Esophagus muscularis mucosa (tissue), 4 donors: ENCODE data around the gene OSGEP. TPM values are rescaled to one million over a fixed set of nuclear protein-coding genes. Genes with fewer than 3 reads are reported as not detected.

ENCODE experiments used
- DNase-seq: peaks from one replicate; pipeline ENCODE4 v3.0.0-alpha.2; 2017; ENCODE audit errors: extremely low spot score
- H3K27ac ChIP-seq, 4 donors: fragments of 200-600 bp; sonication (generic); replicated peaks in 1 of 4; 1 replicate in 3 of 4; 2 replicates in 1 of 4; pipeline ENCODE4 v1.5.1; 2016 to 2019; ENCODE audit warnings: mild to moderate bottlenecking in 1 of 4
- H3K27me3 ChIP-seq, 4 donors: fragments of 200-600 bp; sonication (generic); one replicate each; pipeline versions ENCODE4 v1.5.1 to v1.6.0; 2016 to 2019
- H3K36me3 ChIP-seq, 4 donors: fragments of 200-600 bp; sonication (generic); one replicate each; pipeline ENCODE4 v1.5.1; 2016 to 2019
- H3K4me1 ChIP-seq, 4 donors: fragments of 200-600 bp; sonication (generic); one replicate each; pipeline ENCODE4 v1.5.1; 2016 to 2019
- H3K4me3 ChIP-seq, 4 donors: fragments of 200-600 bp; sonication (generic); 1 replicate in 2 of 4; 2 replicates in 2 of 4; pipeline ENCODE4 v1.5.1; 2016 to 2019; ENCODE audit warnings: mild to moderate bottlenecking in 4 of 4, moderate library complexity in 1 of 4
- H3K9me3 ChIP-seq, 4 donors: fragments of 200-600 bp; sonication (generic); 1 replicate in 3 of 4; 2 replicates in 1 of 4; pipeline ENCODE4 v1.5.1; 2016 to 2019
- CTCF ChIP-seq, 3 experiments: fragments of 200-600 bp in 2 of 3; fragments of 450-650 bp in 1 of 3; sonication (generic) in 2 of 3; IDR thresholded peaks; one replicate each; pipeline ENCODE4 v1.5.1; 2017 to 2019; ENCODE audit warnings: antibody characterized with exemption in 3 of 3, mild to moderate bottlenecking in 2 of 3, moderate library complexity in 1 of 3
- EP300 ChIP-seq: sonication (generic); formaldehyde crosslinking; IDR thresholded peaks from one replicate; pipeline ENCODE4 v1.6.1; 2017; ENCODE audit warnings: antibody characterized with exemption
- POLR2A ChIP-seq: fragments of 450-650 bp; IDR thresholded peaks from one replicate; pipeline ENCODE4 v1.6.1; 2017; ENCODE audit warnings: antibody characterized with exemption, moderate library complexity, mild to moderate bottlenecking, low read depth
- POLR2AphosphoS5 ChIP-seq, 2 donors: sonication (generic); formaldehyde crosslinking; IDR thresholded peaks; one replicate each; pipeline ENCODE4 v1.6.1; 2017; ENCODE audit warnings: antibody characterized with exemption in 2 of 2
- WGBS: methylation state at CpG from one replicate; pipeline ENCODE4 v1.1.5; 2018; 5-methylcytosine and 5-hydroxymethylcytosine counted together
- intact Hi-C: fragments of 100-400 bp; cut with DNase I; formaldehyde crosslinking; loops from one replicate; pipeline ENCODE4 v1.15.1; 2023
- total RNA-seq, 4 donors: library from RNA; depleted of rRNA; stranded (reverse); fragments of >200 nt; gene quantifications; one replicate each; pipeline versions ENCODE4 v1.1.0 to v1.2.1, GENCODE V29; 2016

The OSGEP gene
- total RNA-seq, 4 donors from 2014 or later: 23.5 to 36.8 (median 24.8) TPM

GRCh38 chr14:20441461-20441860 is 13.2 kb downstream of the OSGEP start:
- WGBS: 75% methylated on average over 2 of the region's 2 CpGs
- intact Hi-C loops: no loop called here
- no peak for TF ChIP-seq POLR2AphosphoS5 (IDR thresholded peaks at IDR 0.05)
- no peak for TF ChIP-seq EP300
- no peak for TF ChIP-seq POLR2A

GRCh38 chr14:20440882-20441281 is 13.7 kb downstream of the OSGEP start:
- Histone ChIP-seq H3K36me3 (peaks cover 3 to 13% (median 7%) of the 10 kb centered on the region in 4 donors), H3K4me3 (no peak overlapping the region), H3K27me3 (peaks cover 0 to 16% (median 0%) of the 10 kb centered on the region in 4 donors), H3K27ac (no peak overlapping the region), H3K9me3 (no peaks in the 10 kb centered on the region), H3K4me1 (peaks cover 0 to 7% (median 2%) of the 10 kb centered on the region in 4 donors)
- no peak for DNase-seq
- intact Hi-C loops: no loop called here
- WGBS: 90% methylated on average over 3 of the region's 5 CpGs
- TF ChIP-seq EP300: no peak
- TF ChIP-seq POLR2AphosphoS5 (IDR thresholded peaks at IDR 0.05): no peak
- TF ChIP-seq POLR2A: no peak
- no peak for TF ChIP-seq CTCF (IDR thresholded peaks at IDR 0.05)

More at GRCh38 chr14:20441461-20441860, 13.2 kb downstream of the OSGEP start:
- peaks cover 0 to 3% (median 0%) of the 10 kb centered on the region in 4 donors for H3K4me1 ChIP-seq
- H3K27ac ChIP-seq: no peak overlapping the region
- peaks cover 7 to 19% (median 12%) of the 10 kb centered on the region in 4 donors for H3K36me3 ChIP-seq
- H3K9me3 ChIP-seq: no peaks in the 10 kb centered on the region
- H3K4me3 ChIP-seq: no peak overlapping the region
- DNase-seq: no peak
- H3K27me3 ChIP-seq: peaks cover 0 to 10% (median 0%) of the 10 kb centered on the region in 4 donors

GRCh38 chr14:20440465-20440864 is 14.1 kb downstream of the OSGEP start:
- 92% methylated on average over 5 of the region's 5 CpGs for WGBS
- H3K27ac ChIP-seq: no peak overlapping the region
- no peak for TF ChIP-seq CTCF (IDR thresholded peaks at IDR 0.05)
- no peak for TF ChIP-seq POLR2AphosphoS5 (IDR thresholded peaks at IDR 0.05)
- no peak for TF ChIP-seq POLR2A
- TF ChIP-seq EP300: no peak
- peaks cover 0 to 11% (median 6%) of the 10 kb centered on the region in 4 donors for H3K4me1 ChIP-seq
- DNase-seq: no peak
- intact Hi-C loops: no loop called here
- H3K36me3 ChIP-seq: peaks cover 0 to 9% (median 2%) of the 10 kb centered on the region in 4 donors
- H3K4me3 ChIP-seq: no peak overlapping the region
- no peaks in the 10 kb centered on the region for H3K9me3 ChIP-seq
- peaks cover 0 to 20% (median 0%) of the 10 kb centered on the region in 4 donors for H3K27me3 ChIP-seq

- H3K4me1 ChIP-seq: peaks cover 10 to 27% (median 19%) of the 10 kb centered on the region in 4 donors
- intact Hi-C loops: no loop called here
- H3K4me3 ChIP-seq: no peak overlapping the region
- TF ChIP-seq POLR2A: no peak
- no peak for TF ChIP-seq CTCF (IDR thresholded peaks at IDR 0.05)
- TF ChIP-seq EP300: no peak
- no peak for DNase-seq
- no peaks in the 10 kb centered on the region for H3K9me3 ChIP-seq
- H3K27ac ChIP-seq: no peak overlapping the region
- 93% methylated on average over 7 of the region's 7 CpGs for WGBS
- no peaks in the 10 kb centered on the region for H3K36me3 ChIP-seq
- peaks cover 0 to 24% (median 0%) of the 10 kb centered on the region in 4 donors for H3K27me3 ChIP-seq
Measured at GRCh38 chr14:20438664-20439063, 15.9 kb downstream of the OSGEP start.

- H3K36me3 ChIP-seq: no peaks in the 10 kb centered on the region
- intact Hi-C loops: no loop called here
- H3K4me3 ChIP-seq: no peak overlapping the region
- peaks cover 10 to 29% (median 18%) of the 10 kb centered on the region in 4 donors for H3K4me1 ChIP-seq
- no peak for DNase-seq
- peak overlapping the region in 1 of 4 donors; percentile 82 for H3K27ac ChIP-seq
- 92% methylated on average over 4 of the region's 4 CpGs for WGBS
- TF ChIP-seq POLR2AphosphoS5 (IDR thresholded peaks at IDR 0.05) (no peak), POLR2A (no peak), EP300 (no peak), CTCF (IDR thresholded peaks at IDR 0.05) (no peak)
- H3K9me3 ChIP-seq: no peaks in the 10 kb centered on the region
- peaks cover 0 to 24% (median 0%) of the 10 kb centered on the region in 4 donors for H3K27me3 ChIP-seq
Measured at GRCh38 chr14:20436363-20436755, 18.3 kb downstream of the OSGEP start.
